GM21529 (cell line): Measurements from ENCODE around the gene DOP1A.
A peak's percentile ranks its signal among the peaks of the same experiment; 100 is the strongest.
"Not testable (repeated sequence)": the region's sequence is repeated elsewhere in the genome, so short reads cannot be mapped to it uniquely, and the experiment has no call there.

Source experiments
- ATAC-seq: cut with Tn5 transposase; IDR thresholded peaks from one replicate; pipeline ENCODE4 v1.9.1; 2021; ENCODE audit not compliant: unreplicated experiment

The DOP1A gene

DNA sequence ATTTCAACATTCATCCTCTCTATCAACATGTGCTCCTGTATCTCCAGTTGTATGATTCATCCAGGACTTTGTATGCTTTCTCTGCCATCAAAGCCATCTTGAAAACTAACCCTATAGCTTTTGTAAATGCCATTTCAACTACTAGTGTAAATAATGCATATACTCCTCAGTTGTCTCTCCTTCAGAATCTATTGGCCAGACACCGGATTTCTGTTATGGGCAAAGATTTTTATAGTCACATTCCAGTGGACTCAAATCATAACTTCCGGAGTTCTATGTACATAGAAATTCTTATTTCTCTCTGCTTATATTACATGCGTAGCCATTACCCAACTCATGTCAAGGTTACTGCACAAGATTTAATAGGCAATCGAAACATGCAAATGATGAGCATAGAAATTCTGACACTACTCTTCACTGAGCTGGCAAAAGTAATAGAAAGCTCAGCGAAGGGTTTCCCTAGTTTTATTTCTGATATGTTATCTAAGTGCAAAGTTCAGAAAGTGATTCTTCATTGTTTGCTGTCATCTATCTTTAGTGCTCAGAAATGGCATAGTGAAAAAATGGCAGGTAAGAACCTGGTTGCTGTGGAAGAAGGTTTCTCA, 70.7 kb downstream of the DOP1A start:
- ATAC-seq = no peak

DNA sequence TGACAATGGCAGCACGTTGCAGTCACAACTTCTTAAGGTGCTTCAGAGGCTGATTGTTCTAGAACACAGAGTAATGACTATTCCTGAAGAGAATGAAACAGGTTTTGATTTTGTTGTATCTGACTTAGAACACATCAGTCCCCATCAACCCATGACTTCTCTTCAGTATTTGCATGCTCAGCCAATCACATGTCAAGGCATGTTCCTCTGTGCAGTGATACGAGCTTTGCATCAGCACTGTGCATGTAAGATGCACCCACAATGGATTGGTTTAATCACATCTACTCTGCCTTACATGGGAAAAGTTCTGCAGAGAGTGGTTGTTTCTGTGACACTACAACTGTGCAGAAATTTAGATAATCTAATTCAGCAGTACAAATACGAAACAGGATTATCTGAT, 71.3 kb downstream of the DOP1A start:
- ATAC-seq = no peak

GRCh38 chr6:83151114-83151513, 83.6 kb downstream of the DOP1A start:
- ATAC-seq = no peak

GRCh38 chr6:83152913-83153312, 85.4 kb downstream of the DOP1A start:
- no peak for ATAC-seq

DNA sequence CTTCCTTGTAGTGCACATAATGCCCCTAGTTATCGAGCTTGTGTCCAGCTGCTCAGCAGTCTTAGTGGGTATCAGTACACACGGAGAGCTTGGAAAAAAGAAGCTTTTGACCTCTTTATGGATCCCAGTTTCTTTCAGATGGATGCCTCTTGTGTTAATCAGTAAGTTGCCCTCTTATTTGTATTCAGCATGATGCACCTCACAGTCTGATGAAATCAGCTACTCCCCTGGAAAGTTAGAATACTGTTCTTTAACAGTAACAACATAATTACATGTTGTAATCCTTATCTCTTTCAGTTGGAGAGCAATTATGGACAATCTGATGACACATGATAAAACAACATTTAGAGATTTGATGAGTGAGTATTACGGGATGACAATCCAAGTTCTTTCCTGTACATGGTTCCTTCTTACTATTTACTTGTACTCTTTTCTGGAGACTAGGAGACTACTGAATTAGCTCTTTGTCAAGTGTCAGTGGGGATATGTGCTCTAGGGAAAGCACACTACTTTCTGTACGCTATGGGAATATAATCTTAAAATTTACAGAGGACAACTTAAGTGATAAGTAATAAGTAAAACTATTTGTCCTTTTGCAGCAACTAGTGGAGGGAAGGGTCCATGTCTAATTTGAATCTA, 86.5 kb downstream of the DOP1A start:
- no peak for ATAC-seq

- no peak for ATAC-seq
These were observed 88.3 kb downstream of the DOP1A start for GRCh38 chr6:83155794-83156193.

DNA sequence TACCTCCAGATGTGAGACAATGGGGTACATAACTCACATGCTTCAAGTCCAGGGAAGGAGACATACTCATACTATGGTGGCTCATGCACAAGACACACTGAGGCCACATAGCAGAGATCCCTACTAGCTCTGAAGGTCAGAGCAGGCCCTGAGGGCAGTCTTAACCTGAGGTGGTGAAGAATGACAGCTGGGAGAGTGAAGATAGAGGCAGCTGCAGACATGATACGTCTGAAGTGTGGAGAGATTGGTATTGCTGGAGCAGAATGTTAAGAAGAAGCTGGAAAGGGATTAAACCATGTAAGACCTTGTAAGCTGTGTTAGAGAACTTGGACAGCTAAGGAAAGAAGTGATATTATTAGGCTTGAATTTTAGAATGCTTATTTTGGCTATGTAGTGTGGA, 92.7 kb downstream of the DOP1A start:
- no peak for ATAC-seq

- ATAC-seq = no peak
These were observed 100.3 kb downstream of the DOP1A start for GRCh38 chr6:83167726-83168278.

GRCh38 chr6:83168556-83168955, 101.1 kb downstream of the DOP1A start:
- ATAC-seq = no peak

GRCh38 chr6:83169106-83169505, 101.6 kb downstream of the DOP1A start:
- ATAC-seq = no peak

- no peak for ATAC-seq
These were observed 102.0 kb downstream of the DOP1A start for GRCh38 chr6:83169511-83169910.

DNA sequence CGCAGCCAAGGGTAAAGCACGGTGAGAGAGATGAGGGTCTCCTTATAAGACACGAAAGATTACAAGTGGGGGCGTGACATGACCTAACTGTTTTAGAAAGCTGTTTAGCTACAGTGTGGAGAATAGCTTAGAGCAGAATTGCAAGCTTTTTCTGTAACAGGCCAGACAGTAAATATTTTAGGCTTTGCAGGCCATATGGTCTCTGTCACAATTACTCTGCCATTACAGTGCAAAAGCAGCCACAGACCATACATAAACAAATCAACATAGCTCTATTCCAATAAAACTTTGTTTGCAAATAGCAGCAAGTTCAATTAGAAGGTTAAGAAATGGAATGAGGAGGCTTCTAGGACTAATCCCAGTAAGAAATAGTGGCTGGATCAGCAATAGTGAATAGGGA, 108.8 kb downstream of the DOP1A start:
- ATAC-seq = no peak

DNA sequence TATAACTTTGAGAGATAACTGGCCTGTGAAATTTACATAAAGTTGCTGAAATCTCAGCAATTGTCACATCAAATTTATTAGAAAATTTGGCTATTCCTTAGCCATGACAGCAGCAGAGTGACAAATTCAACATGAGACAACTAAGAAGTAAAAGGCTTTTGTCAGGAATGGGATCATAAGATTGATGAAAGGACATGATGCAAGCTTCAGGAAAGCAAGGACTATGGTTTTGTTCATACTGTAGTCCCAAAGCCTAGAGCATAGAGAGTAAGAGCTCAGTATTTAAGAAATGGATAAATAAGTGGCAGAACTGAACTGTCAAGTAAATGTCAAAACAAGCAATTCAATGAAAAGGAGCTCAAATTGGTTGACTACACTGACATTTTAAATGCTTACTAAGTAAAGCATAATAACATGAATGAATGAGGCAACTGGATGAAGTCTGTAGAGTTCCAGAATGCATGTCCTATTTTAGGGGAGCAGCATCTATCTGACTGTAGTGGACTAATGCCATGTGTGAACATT, 113.0 kb downstream of the DOP1A start:
- ATAC-seq = no peak

GRCh38 chr6:83182114-83182513, 114.6 kb downstream of the DOP1A start:
- ATAC-seq = no peak

DNA sequence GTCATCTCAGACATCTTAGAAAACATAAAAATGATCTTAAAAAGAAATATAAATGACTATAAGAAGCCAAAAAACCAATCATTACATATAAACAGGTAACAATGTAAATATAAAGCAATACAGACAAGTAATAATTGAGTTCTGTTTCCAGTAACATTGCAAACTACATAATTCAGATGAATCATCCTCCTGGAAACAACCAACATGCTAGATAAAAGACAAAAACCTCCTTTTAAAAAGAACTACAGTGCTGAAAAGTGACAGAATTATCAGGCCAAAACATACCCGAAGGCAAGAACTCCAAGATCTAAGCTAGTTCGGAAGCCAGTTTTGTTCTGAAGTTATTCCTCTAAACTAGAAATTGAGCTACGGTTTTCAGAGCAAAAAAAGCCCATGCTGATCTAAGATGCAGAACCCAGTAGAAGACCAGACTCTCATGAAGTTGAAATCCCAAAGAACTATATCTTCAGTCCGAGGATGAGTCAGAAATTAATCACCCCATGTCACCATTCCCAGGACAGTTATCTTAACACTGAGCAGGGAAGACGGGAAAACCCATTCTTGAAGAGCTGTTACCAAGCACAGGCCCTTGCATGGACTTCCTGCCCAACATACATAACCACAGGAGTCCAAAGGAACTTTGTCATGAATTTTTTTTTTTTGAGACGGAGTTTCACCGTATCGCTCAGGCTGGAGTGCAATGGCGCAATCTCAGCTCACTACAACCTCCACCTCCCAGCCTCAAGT, 115.8 kb downstream of the DOP1A start:
- no peak for ATAC-seq

DNA sequence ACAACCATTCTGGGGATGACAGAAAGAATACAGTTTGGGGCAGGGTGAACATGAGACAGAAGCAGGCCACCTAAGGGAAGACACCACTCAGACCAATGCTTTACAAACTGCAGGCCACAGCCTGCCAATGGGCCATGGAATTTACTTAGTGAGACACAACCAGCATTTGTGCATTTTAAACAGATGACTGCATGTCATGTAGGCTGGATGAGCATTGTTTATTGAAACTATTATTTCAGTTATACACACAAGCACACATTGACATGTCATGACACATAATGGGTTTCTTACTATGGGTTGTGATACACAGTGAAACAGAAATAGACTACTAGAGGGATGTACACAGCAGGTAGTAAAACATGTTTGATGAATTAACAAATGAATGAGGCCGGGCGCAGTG, 117.6 kb downstream of the DOP1A start:
- ATAC-seq = no peak

- no peak for ATAC-seq
These were observed 121.0 kb downstream of the DOP1A start for GRCh38 chr6:83188501-83188900.

DNA sequence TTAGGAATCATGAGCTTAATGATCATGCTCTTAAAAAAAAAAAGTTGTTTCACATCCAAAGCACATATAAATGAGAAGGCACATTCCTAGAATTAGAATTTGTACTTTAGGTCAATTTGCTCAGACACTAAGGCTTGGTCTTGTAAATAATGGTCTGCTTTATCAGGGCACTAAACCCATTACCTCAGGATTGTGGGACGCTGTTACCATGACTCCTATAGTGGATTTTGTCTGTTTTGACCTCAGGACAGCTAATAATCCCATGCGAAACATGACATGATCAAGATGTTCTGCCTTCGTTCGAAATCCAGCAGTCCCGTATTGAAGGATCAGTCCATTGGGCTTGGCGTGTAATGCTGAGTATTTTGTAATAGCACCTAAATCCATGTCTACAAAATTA, 123.2 kb downstream of the DOP1A start:
- no peak for ATAC-seq

DNA sequence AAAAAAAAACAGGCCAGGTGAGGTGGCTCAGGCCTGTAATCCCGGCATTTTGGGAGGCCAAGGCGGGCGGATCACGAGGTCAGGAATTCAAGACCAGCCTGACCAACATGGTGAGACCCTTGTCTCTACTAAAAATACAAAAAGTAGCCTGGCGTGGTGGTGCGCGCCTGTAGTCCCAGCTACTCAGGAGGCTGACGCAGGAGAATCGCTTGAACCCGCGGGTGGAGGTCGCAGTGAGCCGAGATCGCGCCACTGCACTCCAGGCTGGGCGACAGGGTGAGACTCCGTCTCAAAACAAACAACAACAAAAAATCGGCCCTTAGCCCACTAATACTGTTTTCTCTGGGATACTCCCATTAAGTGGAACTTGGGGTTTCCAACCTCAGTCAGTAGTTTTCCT, 124.5 kb downstream of the DOP1A start:
- not testable (repeated sequence) for ATAC-seq

GRCh38 chr6:83192456-83192855, 125.0 kb downstream of the DOP1A start:
- no peak for ATAC-seq

- ATAC-seq = peak; percentile 97
These were observed 125.6 kb downstream of the DOP1A start, which contains the start of the genes PGM3 and RWDD2A for GRCh38 chr6:83192871-83193746. PGM3 (minus strand) TSS chr6:83193265; CDS start chr6:83191012, 2,253 bp downstream. RWDD2A (plus strand) TSS chr6:83193357; CDS start chr6:83194452, 1,095 bp downstream.
